ENCODE results near the gene NDUFS2. TPM values are rescaled to one million over a fixed set of nuclear protein-coding genes. Genes with fewer than 3 reads are reported as not detected.
"Not testable (repeated sequence)": the region's sequence is repeated elsewhere in the genome, so short reads cannot be mapped to it uniquely, and the experiment has no call there.

NDUFS2 gene
- total RNA-seq, 2 experiments from 2014 or later, result 85.9 to 97.1 TPM

- ATAC-seq (no peak), DNase-seq (no peak)
- H3K4me1 Mint-ChIP-seq (ENCODE audit: low read depth), result no peaks in the 10 kb centered on the region
- no peaks in the 10 kb centered on the region for H3K9me3 Mint-ChIP-seq
- intact Hi-C loops (cut with micrococcal nuclease), result no loop called here
- H3K4me3 Mint-ChIP-seq, result no peak overlapping the region
- ChIA-PET CTCF (no interaction called here), POLR2A (interaction anchor here (1.4 kb wide), 1 partner anchor 16 kb away, joined by 3 read pairs; no protein-coding TSS in a partner anchor)
- no peak overlapping the region for H3K27ac Mint-ChIP-seq
- TF ChIP-seq, protein P1, sequence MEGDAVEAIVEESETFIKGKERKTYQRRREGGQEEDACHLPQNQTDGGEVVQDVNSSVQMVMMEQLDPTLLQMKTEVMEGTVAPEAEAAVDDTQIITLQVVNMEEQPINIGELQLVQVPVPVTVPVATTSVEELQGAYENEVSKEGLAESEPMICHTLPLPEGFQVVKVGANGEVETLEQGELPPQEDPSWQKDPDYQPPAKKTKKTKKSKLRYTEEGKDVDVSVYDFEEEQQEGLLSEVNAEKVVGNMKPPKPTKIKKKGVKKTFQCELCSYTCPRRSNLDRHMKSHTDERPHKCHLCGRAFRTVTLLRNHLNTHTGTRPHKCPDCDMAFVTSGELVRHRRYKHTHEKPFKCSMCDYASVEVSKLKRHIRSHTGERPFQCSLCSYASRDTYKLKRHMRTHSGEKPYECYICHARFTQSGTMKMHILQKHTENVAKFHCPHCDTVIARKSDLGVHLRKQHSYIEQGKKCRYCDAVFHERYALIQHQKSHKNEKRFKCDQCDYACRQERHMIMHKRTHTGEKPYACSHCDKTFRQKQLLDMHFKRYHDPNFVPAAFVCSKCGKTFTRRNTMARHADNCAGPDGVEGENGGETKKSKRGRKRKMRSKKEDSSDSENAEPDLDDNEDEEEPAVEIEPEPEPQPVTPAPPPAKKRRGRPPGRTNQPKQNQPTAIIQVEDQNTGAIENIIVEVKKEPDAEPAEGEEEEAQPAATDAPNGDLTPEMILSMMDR (IDR thresholded peaks at IDR 0.05), result no peak
- H3K27me3 Mint-ChIP-seq, result peaks cover 12% of the 10 kb centered on the region
- no peaks in the 10 kb centered on the region for H3K36me3 Mint-ChIP-seq (ENCODE audit: low read depth)
These were observed 40.1 kb downstream of the NDUFS2 start for GRCh38 chr1:161242313-161242712.

DNA sequence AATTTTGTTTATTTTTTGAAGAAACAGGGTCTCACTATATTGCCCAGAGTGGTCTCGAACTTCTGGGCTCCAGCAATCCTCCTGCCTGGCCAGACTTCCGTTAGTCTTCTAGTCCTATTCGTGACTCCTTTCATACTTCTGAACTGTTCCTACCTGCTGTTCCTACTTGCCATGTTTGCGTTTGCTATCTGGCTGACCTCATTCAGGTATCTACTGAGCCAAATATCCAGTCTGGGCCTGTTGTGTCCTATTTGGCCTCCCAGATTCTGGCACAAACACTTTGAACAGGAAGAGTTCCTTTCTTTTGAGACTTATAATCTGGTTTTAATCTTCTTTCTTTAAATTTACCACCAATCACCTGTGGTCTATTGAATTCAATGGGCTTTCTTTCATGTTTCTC, 42.7 kb downstream of the NDUFS2 start:
- ChIA-PET POLR2A (no interaction called here), CTCF (no interaction called here)
- H3K36me3 Mint-ChIP-seq (ENCODE audit: low read depth), result no peaks in the 10 kb centered on the region
- H3K4me3 Mint-ChIP-seq, result no peak overlapping the region
- no peak for ATAC-seq
- peaks cover 1% of the 10 kb centered on the region for H3K9me3 Mint-ChIP-seq
- H3K27ac Mint-ChIP-seq, result no peak overlapping the region
- peaks cover 12% of the 10 kb centered on the region for H3K27me3 Mint-ChIP-seq
- H3K4me1 Mint-ChIP-seq (ENCODE audit: low read depth), result no peaks in the 10 kb centered on the region
- DNase-seq, result no peak
- intact Hi-C loops (cut with micrococcal nuclease), result no loop called here
- TF ChIP-seq, protein P1 (IDR thresholded peaks at IDR 0.05), result no peak

DNA sequence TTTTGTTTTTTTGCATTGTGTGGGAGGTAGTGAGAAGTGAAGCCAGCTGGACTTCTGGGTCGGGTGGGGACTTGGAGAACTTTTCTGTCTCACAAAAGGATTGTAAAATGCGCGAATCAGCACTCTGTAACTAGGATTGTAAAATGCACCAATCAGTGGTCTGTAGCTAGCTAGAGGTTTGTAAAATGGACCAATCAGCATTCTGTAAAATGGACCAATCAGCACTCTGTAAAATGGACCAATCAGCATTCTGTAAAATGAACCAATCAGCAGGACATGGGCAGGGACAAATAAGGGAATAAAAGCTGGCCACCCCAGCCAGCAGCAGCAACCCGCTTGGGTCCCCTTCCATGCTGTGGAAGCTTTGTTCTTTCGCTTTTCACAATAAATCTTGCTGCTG, 47.9 kb downstream of the NDUFS2 start:
- CTCF ChIA-PET, result interaction anchor here (1.0 to 4.1 kb wide), 6 partner anchors 9 to 132 kb away, joined by 3 to 22 read pairs (median 4); partner anchors contain the start of genes PCP4L1 and TOMM40L
- ATAC-seq; DNase-seq; H3K4me1 Mint-ChIP-seq (ENCODE audit: low read depth); H3K4me3 Mint-ChIP-seq; H3K27ac Mint-ChIP-seq; intact Hi-C loops (cut with micrococcal nuclease); H3K27me3 Mint-ChIP-seq; H3K9me3 Mint-ChIP-seq; H3K36me3 Mint-ChIP-seq (ENCODE audit: low read depth): not testable (repeated sequence)
- POLR2A ChIA-PET, result interaction anchor here (1.0 to 1.7 kb wide), 2 partner anchors 15 to 21 kb away, joined by 3 to 5 read pairs; no protein-coding TSS in a partner anchor

GRCh38 chr1:161250829-161251228, 48.7 kb downstream of the NDUFS2 start:
- TF ChIP-seq, protein P1 (IDR thresholded peaks at IDR 0.05), result no peak
- peaks cover 2% of the 10 kb centered on the region for H3K9me3 Mint-ChIP-seq
- peaks cover 4% of the 10 kb centered on the region for H3K27me3 Mint-ChIP-seq
- H3K36me3 Mint-ChIP-seq (ENCODE audit: low read depth), result no peaks in the 10 kb centered on the region
- intact Hi-C loops (cut with micrococcal nuclease), result no loop called here
- ChIA-PET CTCF (interaction anchor here (1.0 to 4.1 kb wide), 4 partner anchors 15 to 131 kb away, joined by 3 to 22 read pairs (median 12); partner anchors contain the start of gene TOMM40L), POLR2A (no interaction called here)
- DNase-seq, result no peak
- no peaks in the 10 kb centered on the region for H3K4me1 Mint-ChIP-seq (ENCODE audit: low read depth)
- no peak overlapping the region for H3K4me3 Mint-ChIP-seq
- no peak overlapping the region for H3K27ac Mint-ChIP-seq
- ATAC-seq, result no peak

- Mint-ChIP-seq H3K36me3 (ENCODE audit: low read depth) (no peaks in the 10 kb centered on the region), H3K4me1 (ENCODE audit: low read depth) (no peaks in the 10 kb centered on the region), H3K9me3 (peaks cover 2% of the 10 kb centered on the region), H3K4me3 (no peak overlapping the region), H3K27me3 (peaks cover 4% of the 10 kb centered on the region), H3K27ac (no peak overlapping the region)
- CTCF ChIA-PET, result no interaction called here
- ATAC-seq (no peak), DNase-seq (no peak)
- intact Hi-C loops (cut with micrococcal nuclease), result no loop called here
- POLR2A ChIA-PET, result no interaction called here
- TF ChIP-seq, protein P1 (IDR thresholded peaks at IDR 0.05), result no peak
These were observed 49.4 kb downstream of the NDUFS2 start for GRCh38 chr1:161251579-161251978.

- H3K27me3 Mint-ChIP-seq, result peaks cover 32% of the 10 kb centered on the region
- ATAC-seq, result not testable (repeated sequence)
These were observed 53.1 kb downstream of the NDUFS2 start for GRCh38 chr1:161255302-161255701.

DNA sequence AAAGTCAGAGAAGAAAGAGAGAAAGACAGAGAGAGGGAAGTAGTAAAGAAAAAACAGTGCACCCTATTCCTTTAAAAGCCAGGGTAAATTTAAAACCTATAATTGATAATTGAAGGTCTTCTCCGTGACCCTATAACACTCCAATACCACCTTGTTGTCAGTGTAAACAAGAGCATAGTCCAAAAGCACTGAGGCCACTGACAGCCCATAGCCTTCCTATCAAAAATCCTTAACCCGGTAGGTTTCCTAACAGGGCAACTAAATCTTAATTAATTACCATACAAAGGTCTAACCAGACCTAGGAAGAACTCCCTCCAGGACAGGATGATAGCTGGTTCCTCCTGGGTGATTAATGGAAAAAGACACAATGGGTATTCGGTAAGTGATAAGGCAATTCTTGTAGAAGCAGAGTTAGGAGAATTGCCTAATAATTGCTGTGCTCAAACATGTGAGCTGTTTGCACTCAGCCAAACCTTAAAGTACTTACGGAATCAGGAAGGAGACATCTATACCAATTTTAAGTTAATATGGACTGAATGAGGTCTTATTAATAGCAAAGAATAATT, 53.9 kb downstream of the NDUFS2 start:
- Mint-ChIP-seq H3K9me3 (peaks cover 13% of the 10 kb centered on the region), H3K36me3 (ENCODE audit: low read depth) (peaks cover 14% of the 10 kb centered on the region), H3K27me3 (peaks cover 36% of the 10 kb centered on the region)
- H3K4me3 Mint-ChIP-seq; ATAC-seq; intact Hi-C loops (cut with micrococcal nuclease); DNase-seq; H3K27ac Mint-ChIP-seq; H3K4me1 Mint-ChIP-seq (ENCODE audit: low read depth): not testable (repeated sequence)
- ChIA-PET CTCF (interaction anchor here (1.0 kb wide), 1 partner anchor 126 kb away, joined by 3 read pairs; no protein-coding TSS in a partner anchor), POLR2A (interaction anchor here (0.6 kb wide), 1 partner anchor 58 kb away, joined by 3 read pairs; the partner anchor contains the start of gene SDHC)

More at GRCh38 chr1:161255302-161255701, 53.1 kb downstream of the NDUFS2 start:
- Mint-ChIP-seq H3K9me3 (peaks cover 13% of the 10 kb centered on the region), H3K36me3 (ENCODE audit: low read depth) (peaks cover 14% of the 10 kb centered on the region)
- H3K4me1 Mint-ChIP-seq (ENCODE audit: low read depth); intact Hi-C loops (cut with micrococcal nuclease); DNase-seq; H3K4me3 Mint-ChIP-seq; H3K27ac Mint-ChIP-seq; POLR2A ChIA-PET; CTCF ChIA-PET: not testable (repeated sequence)

- H3K9me3 Mint-ChIP-seq, result peaks cover 13% of the 10 kb centered on the region
- ATAC-seq; H3K4me3 Mint-ChIP-seq; intact Hi-C loops (cut with micrococcal nuclease); H3K27ac Mint-ChIP-seq; DNase-seq; H3K4me1 Mint-ChIP-seq (ENCODE audit: low read depth); POLR2A ChIA-PET: not testable (repeated sequence)
- peaks cover 44% of the 10 kb centered on the region for H3K27me3 Mint-ChIP-seq
- CTCF ChIA-PET, result interaction anchor here (1.0 to 1.4 kb wide), 3 partner anchors 31 to 125 kb away, joined by 4 to 10 read pairs (median 4); partner anchors contain the start of gene TOMM40L
- H3K36me3 Mint-ChIP-seq (ENCODE audit: low read depth), result peaks cover 14% of the 10 kb centered on the region
These were observed 54.9 kb downstream of the NDUFS2 start for GRCh38 chr1:161257109-161257508.

All from activated CD8-positive, alpha-beta T cell treated with anti-CD3 and anti-CD28 coated beads for 36 hours (primary cell).